IPS-NIHi7 (cell line): ENCODE measurements around the gene CCNQ.
A peak's percentile ranks its signal among the peaks of the same experiment; 100 is the strongest.
"Not testable (repeated sequence)": the region's sequence is repeated elsewhere in the genome, so short reads cannot be mapped to it uniquely, and the experiment has no call there.

ENCODE experiments used
- DNase-seq: peaks from one replicate; pipeline ENCODE4 v3.0.0; 2012; ENCODE audit warnings: mixed read lengths; ENCODE audit errors: extremely low spot score

The CCNQ gene

DNA sequence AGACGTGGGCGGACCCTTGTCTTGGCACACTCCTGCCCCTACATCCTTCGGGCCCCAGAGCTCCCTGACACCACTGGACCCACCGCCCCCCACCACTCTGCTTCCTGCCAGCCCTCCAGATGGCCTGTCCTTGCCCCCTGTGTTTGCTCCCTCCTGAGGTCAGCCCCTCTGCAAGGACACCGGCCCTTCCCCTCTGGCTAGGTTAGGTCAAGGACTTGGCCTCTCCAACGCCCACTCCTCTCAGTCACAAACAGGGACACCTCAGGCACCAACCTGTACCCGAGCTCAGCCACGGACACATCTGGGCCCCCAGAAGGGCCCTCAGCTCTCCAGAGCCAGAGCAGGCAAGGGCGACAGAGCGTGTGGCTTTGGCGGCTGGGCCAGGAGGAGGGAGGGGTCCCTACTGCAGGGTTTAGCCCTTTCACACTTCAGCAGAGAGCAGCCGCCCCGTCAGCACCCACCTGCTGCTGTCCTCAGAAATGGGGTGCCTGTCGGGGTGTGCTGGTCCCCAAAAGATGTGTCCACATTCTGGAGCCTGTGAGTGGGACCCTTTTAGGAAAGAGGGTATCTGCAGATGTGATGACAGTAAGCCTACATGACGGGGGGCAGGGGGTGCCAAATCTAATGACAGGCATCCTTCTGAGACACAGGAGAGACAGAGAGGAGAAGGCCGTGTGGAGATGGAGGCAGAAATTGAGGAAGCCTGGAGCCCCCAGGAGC is 24.5 kb upstream of the CCNQ start:
- DNase-seq = no peak

DNA sequence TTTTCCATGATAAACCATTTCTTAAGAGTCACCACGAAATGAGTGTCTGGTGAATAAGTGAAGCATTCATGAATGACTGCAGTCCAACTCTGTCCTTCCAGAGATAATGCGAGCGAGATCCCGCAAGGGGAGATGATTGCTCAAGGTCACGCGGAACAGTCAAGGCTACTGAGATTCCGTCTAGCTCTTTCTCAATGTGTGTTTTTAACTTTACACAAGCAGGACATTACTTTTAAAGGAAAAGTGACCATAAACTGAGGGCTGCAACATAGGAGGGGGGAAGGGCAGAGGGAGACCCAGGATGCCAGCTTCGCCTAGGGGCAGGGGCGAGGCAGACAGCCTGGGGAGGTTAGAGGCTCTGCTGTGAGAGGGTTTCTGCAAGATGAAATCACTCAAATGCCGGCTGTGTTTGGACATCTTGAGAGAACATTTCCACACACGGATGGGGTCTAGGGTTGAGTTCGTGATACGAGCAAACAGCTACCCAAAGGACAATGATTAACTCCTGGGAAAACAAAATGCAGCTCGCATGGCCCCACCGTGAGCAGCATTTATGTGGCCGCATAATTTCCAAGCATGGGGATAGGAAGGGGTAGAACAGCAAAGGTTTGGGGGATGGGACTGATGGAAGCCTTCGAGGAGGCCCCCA is 23.8 kb upstream of the CCNQ start:
- DNase-seq = no peak

DNA sequence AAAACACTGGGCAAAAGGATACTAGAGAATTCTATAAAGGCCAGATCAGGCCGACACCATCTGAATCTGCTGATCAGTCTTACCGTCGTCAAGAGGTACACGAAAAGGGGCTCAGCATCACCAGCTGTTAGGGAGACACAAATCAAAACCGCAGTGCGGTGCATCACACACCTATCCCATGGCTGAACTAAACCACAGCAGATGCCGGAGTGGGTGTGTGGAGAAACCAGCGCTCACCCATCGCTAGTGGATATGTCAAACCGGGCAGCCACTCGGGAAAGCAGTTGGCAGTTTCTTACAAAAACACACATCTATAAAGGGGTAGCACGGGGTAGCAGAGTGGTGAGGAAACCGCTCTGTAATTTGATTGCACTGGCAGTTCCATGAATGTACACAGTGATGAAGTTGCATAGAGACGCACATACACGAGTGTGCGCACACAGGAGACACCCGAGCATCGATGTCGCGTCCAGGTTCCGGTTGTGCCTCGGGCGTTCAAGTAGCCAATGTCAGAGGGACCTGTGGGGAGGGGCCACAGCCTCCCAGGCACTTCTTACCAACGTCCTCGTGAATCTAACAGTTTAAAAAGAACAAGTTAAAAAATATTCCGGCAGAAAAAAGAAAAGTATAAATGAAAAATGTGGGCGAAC is 23.1 kb upstream of the CCNQ start:
- DNase-seq = no peak

DNA sequence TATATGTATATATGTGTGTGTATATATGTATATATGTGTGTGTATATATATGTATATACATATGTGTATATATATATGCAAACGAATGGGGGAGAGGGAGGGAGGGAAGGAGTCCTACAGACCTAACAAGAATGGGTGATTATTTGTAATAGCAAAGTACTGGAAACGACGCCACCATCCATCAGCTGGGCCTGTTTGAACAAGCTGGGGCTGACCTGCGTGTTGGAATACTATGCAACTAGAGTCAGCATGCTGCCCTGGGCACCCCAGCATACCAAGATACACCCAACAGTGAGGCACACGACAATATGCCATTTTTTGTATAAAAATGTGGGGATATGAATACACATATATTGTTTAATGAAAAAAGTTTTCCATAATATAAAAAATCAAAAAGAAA is 21.6 kb upstream of the CCNQ start:
- DNase-seq = no peak

DNA sequence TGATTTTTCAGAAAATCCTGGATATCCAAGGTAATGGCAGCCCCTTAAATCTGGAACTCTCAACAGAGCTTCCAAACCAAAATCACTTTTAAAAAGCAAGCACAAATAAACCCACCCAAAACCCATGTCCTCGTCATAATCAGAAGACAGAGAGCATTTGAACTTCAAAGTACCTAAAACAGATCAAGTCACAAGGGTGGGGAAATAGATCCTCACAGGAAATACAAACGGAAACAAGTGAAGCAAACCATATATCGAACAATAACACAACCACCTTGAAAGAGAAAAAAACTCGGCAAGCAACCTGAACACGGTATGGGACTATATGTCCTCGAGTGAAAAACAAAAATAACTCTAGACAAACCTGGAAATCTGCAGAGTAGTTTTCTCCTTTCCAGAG is 15.9 kb upstream of the CCNQ start:
- no peak for DNase-seq

DNA sequence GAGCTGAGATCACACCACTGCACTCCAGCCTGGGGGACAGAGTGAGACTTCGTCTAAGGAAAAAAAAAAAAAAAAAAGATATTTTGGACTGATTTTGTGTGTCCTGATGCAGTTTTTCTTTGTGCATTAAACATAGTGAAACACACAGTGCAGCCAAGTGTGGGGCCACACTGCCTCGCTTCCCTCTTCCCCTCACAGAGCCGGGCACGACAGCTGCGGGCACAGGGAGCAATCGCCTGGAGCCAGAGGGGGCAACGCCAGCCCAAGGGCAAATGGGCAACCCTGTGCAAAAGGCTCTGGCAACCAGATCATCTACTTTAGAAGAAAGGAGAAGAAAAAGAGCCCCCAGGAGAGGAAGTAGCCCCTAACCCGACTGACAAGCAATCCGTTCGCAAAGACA is 13.5 kb upstream of the CCNQ start:
- no peak for DNase-seq

DNA sequence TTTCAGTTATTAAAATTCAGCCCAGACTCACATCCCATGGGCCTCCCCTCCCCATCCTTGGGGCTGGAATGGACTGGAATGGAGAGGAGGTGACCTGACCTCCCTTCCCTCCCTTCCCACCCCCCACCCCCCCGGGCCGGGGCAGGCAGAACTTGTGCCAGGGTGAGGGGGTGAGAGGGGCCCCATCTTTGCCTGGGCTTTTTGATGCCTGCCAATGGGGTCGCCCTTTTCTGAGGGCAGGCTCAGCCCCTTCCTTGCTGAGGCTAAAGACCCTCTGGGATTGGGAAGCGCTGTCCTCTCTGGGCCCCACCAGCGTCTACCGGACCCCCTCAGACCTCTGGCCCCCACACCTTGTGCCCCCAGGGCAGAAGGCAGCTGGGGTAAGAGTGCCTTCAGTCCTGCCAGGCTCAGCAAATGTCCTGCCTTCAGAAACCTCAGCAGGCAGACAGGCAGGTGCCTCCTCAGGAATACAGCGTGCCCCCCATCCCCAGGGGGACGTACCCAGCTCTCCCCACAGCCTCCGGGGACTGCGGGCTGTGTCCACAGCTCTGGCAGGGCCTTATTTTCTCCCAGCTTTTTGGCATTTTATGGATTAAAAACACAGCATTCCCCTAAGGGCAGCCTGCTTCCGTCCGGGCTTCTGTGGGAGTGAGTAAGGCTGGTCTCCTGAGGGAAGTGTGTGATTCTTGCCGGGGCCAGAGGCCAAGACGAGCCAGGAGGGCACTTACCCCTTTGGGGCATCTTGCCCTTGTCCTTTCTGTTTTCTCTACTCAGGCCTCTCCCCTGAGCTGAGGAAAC is 12.6 kb upstream of the CCNQ start:
- no peak for DNase-seq

DNA sequence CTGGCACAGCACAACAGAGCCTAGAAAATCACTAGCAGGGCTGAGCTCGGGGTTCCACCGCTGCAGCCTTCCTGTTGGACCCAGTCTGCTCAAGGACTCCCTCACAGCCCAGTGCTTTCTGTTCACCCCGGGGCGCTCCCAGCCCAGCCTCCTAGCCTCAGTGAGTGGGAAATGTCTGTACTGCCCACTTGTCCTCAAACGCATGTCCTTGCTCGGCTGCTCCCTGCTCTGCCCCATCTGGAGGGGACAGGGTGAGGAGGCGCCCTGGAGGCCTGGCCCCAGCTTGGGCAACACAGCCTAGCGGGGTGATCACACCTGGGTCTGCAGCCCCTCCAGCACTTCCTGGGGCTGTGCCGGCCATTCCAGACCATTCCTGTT is 11.9 kb upstream of the CCNQ start:
- no peak for DNase-seq

DNA sequence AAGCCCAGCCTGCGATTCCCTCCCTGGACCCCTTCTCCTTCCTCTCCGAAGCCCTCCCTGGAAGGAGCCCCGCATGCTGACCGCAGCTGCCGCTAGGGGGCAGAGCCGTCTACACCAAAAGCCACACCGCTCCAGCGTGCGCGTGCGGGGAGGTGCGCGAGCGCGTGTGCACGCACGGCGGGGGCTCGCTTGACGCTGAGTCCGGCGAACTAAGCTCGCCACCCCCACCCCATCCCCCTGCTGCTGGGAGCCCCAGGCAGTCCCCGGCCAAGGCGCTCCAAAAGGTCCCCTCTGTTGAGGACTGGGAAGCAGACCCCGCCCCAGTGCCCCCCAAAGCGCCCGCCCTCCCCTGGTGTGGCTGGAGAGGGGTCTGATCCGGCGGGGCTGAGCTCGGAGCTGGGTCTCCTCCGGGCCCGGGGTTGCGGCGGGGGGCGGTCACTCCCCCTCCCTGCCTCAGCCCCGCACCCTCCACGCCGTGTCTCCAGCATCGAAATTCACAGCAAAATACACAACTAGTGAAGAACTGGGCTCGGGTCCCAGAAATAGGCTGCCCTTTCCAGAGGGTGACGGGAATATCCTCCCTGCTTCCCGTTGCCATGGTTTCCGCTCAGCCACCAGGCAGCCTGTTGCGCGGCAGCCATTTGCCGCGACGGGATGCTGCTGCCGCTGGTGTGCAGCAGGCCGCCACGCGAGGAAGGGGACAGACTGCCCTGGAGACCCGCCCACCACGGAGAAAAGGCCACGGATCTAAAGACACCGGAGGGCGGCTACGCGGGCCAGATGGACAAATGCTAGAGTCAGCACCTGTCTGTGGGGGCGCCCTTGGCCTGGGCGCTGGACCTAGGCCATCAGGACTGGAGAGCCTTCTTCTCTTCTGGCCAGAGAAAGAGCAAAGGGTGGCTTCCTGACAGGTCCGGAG is 11.2 kb upstream of the CCNQ start:
- peak; percentile 63 for DNase-seq

DNA sequence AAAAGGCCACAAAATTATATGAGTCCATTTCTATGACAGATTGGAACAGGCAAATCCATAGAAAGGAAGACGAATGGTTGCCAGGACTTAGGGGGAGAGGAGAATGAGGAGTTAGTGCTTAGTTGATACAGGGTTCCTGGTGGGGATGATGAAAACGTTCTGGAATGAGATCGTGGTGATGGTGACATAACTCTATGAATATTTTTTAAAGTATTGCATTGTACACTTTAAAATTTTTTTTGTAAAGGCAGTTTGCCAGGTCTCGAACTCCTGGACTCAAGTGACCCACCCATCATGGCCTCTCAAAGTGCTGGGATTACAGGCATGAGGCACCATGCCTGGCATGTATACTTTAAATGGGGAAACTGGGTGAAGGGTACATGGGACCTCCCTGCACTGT is 9.9 kb upstream of the CCNQ start:
- DNase-seq = no peak

DNA sequence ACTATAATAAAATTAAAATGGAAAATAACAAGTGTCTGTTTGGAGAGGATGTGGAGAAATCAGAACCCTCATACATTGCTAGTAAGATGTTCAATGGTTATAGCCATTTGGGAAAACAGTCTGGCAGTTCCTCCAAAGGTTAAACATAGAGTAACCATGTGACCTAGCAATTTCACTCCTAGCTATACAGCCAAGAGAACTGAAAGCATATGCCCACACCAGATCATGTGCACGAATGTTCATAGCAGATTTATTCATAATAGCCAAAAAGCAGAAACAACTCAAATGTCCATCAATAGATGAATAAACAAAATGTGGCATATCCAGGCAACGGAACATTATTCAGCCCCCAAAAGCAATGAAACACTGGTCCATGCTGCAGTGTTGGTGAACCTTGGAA is 9.4 kb upstream of the CCNQ start:
- no peak for DNase-seq

DNA sequence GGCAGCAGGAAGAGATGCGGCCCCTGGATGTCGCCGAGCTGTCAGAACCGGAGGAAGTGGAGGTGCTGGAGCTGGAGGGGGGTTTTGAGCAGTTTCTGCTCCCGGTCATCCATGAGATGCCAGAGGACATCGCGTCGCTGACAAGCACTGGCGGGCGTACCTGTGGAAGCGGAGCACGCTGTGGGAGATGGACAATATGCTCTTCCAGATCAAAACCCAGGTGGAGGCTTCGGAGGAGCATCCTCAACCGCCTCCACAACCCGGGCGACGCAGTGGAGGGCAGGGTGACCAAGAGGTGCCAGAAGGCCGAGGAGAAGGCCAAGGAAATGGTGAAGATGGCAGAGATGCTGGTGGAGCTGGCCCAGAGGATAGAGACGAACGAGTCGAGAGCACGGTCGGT is 7.6 kb upstream of the CCNQ start:
- DNase-seq = no peak

DNA sequence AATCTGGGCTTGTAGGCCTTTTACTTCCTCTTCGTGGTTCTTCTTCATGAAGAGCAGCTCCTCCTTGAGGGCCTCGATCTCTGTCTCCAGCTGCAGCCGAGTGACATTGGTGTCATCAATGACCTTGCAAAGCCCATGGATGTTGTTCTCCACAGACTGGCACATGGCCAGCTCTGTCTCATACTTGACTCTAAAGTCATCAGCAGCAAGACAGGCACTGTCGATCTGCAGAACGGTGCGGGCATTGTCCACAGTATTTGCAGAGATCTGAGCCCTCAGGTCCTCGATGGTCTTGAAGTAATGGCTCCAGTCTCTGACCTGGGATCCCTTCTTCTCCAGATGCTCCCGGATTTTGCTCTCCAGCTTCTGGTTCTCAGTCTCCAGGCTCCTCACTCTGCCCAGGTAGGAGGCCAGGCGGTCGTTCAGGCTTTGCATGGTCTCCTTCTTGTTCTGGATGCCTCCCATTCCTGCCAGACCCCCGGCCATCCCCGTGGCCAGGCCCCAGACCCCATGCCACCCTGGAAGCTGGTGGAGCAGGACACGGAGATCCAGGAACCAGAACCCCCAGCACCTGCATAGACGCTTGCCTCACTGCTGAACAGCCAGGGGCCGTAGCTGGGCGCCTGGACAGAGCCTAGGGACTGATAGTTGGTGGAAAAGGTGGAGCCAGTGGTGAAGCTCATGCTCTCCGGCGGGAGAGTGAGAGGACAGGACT is 5.9 kb upstream of the CCNQ start:
- not testable (repeated sequence) for DNase-seq

DNA sequence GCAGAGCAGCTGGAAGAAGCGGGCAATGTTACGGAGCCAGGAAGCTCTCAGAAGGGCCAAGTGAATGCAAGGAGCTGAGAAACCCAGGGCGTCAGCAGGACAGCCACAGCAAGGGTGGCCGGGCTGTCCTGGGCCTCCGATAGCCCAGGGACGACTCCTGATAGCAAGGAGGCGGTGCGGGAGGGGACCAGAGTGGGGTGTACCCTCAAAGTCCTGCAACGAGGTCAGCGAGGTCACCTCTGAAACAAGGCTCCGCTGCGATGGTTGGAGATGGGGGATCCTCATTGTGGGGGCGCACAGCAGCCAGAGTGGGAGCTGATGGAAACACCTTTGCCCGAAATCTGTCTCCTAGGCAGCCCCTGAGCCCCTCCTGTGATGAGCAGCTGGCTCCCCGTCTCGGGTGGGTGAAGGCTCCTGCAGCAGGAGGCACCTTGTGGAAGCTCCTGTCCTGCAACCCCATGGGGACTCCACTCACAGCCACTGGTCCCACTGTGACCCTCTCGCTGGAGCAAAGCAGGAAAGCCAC is 4.3 kb upstream of the CCNQ start:
- no peak for DNase-seq

DNA sequence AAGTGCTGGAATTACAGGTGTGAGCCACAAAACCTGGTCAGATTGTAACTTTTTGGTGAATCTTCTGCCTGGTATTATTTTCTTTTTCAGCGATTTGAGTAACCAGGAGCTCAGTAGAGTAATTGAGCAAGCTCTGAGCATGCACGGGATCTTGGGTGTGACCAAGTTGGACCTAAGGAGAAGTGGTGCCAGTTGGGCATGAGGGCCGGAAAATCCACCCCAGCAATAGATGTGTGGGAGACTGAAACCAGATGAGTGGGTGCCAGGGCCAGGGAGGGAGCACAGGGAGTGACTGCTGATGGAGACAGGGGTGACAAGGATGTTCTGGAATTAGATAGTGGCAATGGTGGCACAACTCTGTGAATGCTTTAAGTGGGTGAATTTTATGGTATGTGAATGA is 3.7 kb upstream of the CCNQ start:
- DNase-seq = no peak

DNA sequence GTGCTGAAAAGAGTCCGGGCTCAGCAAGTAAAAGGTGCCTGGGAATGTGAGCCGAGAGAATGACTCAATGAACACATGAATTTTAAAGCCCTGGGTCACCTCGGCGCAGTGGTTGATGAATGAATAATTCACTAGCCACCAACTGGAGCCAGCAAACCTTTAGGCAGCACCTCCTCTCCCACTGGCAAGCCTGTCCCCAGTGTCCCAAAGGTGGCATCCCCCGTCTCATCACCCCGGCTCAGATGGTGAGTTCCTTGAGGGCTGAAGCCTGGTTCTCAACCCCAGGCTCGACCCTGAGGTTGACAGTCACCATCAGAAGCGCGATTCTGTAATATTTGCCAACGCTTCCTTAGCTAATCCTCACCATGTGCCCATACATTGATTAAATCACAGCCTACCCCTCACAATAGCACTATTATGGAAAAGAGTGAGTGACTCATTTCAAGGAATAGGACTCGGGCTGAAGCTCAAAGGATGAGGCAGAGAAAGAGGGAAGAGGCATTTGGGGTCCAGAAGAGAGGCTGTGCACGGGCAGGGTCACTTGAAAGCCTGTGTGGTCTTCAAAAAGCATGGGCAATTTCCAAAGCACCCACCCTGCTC is 2.7 kb upstream of the CCNQ start:
- DNase-seq = no peak

DNA sequence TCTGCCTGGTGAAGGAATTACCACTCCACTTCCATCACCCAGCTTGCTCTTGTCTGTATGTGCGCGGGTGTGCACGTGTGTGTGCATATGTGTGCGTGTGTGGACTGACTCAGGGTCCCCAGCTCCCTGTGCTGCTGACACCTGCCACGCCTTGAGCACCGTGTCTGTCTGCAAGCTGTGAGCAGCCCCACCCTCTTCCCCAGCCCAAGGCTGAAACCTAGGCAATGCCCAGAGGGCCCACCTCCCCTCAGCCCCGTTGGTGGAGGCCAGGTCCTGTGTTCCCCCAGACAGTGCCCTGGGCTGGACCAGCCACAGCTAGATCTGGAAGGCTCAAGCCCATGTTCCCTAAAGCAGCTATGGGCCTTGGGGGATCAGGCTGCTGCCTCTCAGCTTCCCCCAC is 2.0 kb upstream of the CCNQ start:
- no peak for DNase-seq

DNA sequence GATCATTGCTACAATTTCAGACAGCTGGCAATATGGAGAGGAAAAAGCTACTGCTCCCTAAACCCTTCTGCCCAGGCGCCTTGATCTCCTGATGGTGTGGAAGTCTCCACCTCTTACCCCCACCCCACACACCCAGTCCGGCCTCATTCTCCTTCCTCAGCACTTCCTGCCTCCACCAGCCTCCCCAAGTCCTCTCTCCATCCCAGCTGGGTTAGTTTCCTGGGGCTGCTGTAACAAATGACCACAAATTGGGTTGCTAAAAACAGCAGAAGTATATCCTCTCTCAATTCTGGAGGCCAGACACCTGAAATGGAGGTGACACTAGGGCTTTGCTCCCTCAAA is 1.1 kb upstream of the CCNQ start:
- DNase-seq = no peak

DNA sequence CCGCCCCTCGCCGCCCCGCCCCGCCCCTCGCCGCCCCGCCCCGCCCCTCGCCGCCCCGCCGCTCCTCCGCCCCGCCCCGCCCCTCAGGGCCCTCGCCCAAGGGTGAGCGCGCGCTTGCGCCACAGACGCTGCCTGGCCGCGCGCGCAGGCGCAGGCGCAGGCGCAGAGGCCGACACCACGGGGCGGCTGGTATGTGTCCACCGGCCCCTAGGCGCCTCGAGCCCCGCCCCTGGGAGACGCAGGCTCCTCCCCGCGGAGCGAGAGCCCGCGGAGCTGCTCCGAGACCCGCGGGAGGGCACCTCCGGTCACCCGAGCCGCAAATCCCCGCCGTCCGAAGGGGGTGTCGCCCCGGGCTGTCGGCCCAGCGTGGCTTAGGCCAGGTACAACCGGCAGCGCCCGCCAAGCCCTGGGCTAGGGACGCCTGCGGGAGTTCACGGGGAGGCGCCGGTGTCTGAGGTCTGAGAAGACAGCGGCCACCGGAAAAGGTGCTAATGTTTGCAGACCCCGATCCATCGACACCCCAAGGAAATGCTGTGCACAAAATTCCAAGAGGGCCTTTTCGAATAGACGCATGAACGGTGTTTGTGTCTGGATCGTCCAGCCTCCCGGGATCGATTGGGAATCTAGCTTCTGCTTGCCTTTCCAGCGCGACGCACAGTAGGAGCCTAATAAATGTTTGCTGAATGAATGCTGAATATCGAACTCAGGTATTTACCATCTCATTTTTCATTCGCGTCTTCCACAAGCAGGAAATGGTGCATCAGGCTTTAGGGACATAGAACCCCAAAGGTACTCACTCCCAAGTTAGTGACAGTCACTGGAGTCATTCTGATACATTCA is 473 bp upstream of the CCNQ start:
- peak; percentile 89 for DNase-seq
